AG04450 (cell line): ENCODE results near the gene FBXL17. TPM values are rescaled to one million over a fixed set of nuclear protein-coding genes. Genes with fewer than 3 reads are reported as not detected.

Experiments
- CTCF ChIA-PET: fragments of 300-600, 350-600 bp; formaldehyde crosslinking; extraction: SDS; loops from one replicate; lab custom pipeline; 2022; ENCODE audit warnings: antibody characterized with exemption, inconsistent platforms; lab: Charles Lee
- POLR2A ChIA-PET: fragments of 350-600 bp; formaldehyde crosslinking; extraction: SDS; loops from one replicate; lab custom pipeline; 2021; ENCODE audit warnings: antibody characterized with exemption, inconsistent platforms; lab: Yijun Ruan, JAX
- DNase-seq: peaks from one replicate; pipeline ENCODE4 v3.0.0-alpha.2; 2011; ENCODE audit warnings: low read depth, low spot score
- H3K27ac ChIP-seq: one replicate; pipeline ENCODE4 v1.5.1; 2012; ENCODE audit warnings: low read depth, low read length, control low read depth
- H3K27me3 ChIP-seq: one replicate; pipeline ENCODE4 v1.6.0; 2012; ENCODE audit warnings: low read length; ENCODE audit not compliant: control insufficient read depth, insufficient read depth
- H3K4me3 ChIP-seq: 2 replicates; pipeline ENCODE4 v1.5.1; 2011; ENCODE audit warnings: mild to moderate bottlenecking, low read depth, low read length, control low read depth
- H3K9me3 ChIP-seq: 2 replicates; pipeline ENCODE4 v1.5.1; 2012; ENCODE audit warnings: low read length; ENCODE audit not compliant: control insufficient read depth, insufficient read depth
- polyA plus RNA-seq: library from polyadenylated mRNA; depleted of rRNA; stranded (reverse); fragments of >200 nt; gene quantifications from 2 replicates; pipeline ENCODE4 v1.2.3, GENCODE V29; 2011
- TF ChIP-seq, protein P1 (sequence below): IDR thresholded peaks from 2 replicates; pipeline ENCODE4 v1.5.1; 2011; ENCODE audit warnings: low read depth, low read length, control low read depth, inconsistent platforms

The FBXL17 gene
- polyA plus RNA-seq, 1 experiment: 9.4 TPM

DNA sequence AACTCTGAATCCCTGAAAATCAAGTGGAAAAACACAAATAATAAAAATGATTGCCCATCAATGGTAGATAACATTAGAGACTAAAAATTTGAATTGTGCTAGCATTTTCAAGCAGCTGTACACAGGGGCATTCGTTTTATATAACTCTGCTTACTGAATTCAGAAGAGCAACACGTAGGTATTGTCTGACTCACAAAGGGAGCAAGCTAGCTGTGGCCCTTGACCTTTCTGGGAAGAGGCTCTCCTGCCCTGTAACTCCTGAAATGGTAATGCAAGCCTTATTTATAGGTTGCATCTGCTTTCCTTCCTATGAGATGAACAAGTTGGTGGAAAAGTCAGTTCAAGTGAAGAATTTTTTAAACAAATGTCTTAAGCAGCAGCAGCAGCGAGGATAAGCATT lies 492.5 kb downstream of the FBXL17 start:
- ChIA-PET CTCF (no interaction called here), POLR2A (no interaction called here)
- TF ChIP-seq, protein P1, sequence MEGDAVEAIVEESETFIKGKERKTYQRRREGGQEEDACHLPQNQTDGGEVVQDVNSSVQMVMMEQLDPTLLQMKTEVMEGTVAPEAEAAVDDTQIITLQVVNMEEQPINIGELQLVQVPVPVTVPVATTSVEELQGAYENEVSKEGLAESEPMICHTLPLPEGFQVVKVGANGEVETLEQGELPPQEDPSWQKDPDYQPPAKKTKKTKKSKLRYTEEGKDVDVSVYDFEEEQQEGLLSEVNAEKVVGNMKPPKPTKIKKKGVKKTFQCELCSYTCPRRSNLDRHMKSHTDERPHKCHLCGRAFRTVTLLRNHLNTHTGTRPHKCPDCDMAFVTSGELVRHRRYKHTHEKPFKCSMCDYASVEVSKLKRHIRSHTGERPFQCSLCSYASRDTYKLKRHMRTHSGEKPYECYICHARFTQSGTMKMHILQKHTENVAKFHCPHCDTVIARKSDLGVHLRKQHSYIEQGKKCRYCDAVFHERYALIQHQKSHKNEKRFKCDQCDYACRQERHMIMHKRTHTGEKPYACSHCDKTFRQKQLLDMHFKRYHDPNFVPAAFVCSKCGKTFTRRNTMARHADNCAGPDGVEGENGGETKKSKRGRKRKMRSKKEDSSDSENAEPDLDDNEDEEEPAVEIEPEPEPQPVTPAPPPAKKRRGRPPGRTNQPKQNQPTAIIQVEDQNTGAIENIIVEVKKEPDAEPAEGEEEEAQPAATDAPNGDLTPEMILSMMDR: no peak
- Histone ChIP-seq H3K9me3 (no peaks in the 10 kb centered on the region), H3K4me3 (no peak overlapping the region), H3K27ac (no peak overlapping the region), H3K27me3 (no peaks in the 10 kb centered on the region)
- no peak for DNase-seq

DNA sequence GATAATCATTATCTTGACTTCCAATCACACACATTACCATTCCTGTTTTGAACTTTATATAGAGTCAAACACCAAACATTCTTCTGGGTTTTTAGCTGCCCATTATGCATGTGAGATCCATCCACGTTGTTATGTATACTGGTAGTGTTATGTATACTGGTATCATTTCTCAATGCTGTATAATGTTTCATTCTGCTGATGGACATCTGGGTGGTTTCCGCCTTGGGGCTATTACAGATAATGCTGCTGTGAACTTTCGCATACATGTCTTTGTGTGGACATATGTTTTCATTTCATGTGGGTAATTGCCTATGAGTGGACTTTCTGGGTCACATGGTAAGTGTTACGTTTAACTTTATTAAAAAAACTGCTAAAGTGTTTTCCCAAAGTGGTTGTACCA lies 493.4 kb downstream of the FBXL17 start:
- Histone ChIP-seq H3K4me3 (no peak overlapping the region), H3K27ac (no peak overlapping the region), H3K9me3 (no peaks in the 10 kb centered on the region), H3K27me3 (no peaks in the 10 kb centered on the region)
- TF ChIP-seq, protein P1: no peak
- CTCF ChIA-PET: no interaction called here
- no peak for DNase-seq
- POLR2A ChIA-PET: no interaction called here

DNA sequence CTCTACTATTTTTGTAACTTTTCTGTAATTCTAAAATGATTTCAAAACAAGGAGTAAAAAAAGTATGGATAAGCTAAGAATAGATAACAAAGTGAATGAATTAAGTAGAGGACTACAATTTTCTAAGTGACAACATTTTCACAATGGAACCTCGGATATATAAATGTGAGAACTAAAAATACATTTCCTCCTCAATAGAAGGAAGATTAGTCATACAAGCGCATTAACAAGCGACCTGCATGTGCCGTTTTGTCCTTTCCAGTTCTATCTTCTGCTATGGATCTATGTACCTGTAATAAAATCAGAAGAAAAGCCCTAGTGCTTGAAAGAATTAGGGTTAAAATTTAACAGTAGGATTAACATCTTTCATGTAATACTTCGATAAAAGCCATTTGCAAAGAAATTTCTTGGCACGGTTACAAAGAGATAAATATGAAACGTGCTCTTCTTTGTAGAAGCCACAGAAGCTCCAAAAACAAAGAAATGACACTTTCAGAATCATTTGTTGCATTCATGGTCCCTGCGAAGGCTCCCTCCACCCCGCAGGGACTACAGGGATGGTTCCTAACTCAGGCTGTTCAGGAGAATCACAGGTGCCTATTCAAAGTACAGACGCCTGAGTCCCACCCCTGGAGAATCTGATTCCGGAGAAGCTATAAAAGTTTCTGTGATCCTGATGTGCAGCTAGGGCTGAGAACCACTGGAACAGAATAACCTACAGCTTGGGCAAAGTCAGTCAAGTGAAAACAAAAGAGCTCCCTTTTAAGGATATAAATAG lies 494.5 kb downstream of the FBXL17 start:
- ChIA-PET POLR2A (no interaction called here), CTCF (no interaction called here)

DNA sequence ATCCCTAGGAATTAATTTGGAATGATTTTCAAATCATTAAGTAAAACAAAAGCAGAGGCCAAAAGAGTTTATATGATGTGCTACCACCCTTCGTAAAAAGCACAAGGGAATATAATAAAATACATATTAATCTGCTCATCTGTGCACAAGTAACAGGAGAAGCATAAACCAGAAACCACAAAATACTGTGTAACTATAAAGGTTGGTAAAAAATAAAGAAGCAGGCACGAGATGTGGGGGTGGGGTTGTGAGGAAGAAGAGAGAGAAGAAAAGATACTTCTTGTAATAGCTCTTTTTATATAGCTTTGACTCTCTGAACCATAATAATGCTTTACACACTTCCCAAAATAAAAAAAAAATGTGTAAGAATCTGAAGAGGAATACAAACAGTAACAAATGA lies 496.3 kb downstream of the FBXL17 start:
- DNase-seq: no peak
- H3K9me3 ChIP-seq: no peaks in the 10 kb centered on the region
- TF ChIP-seq, protein P1: no peak
- no peaks in the 10 kb centered on the region for H3K27me3 ChIP-seq
- ChIA-PET POLR2A (no interaction called here), CTCF (interaction anchor here (0.6 to 1.2 kb wide), 4 partner anchors 10 to 1208 kb away, joined by 3 to 4 read pairs (median 3); no protein-coding TSS in a partner anchor)
- H3K27ac ChIP-seq: no peak overlapping the region
- H3K4me3 ChIP-seq: no peak overlapping the region

More for the DNA sequence above, 494.5 kb downstream of the FBXL17 start:
- no peaks in the 10 kb centered on the region for H3K9me3 ChIP-seq
- no peaks in the 10 kb centered on the region for H3K27me3 ChIP-seq
- no peak for DNase-seq
- H3K4me3 ChIP-seq: no peak overlapping the region
- TF ChIP-seq, protein P1: no peak
- H3K27ac ChIP-seq: no peak overlapping the region

DNA sequence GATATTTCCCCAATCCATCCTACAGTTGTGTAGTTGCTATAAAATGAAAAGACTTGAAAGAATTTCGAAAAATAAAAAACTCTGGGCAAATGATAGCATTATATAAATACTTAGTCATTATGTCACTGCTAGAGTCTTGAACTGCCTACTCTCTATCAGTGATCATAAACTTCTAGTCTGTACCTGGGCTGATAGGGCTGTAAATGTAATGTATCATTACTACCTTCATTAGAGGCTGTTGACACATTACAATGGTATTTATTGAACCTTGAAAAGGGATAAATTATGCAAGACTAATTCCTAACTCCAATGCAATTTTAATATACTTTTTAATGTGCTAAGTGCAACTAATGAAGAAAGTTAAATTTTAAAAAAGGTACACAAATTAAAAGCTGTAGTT lies 497.0 kb downstream of the FBXL17 start:
- Histone ChIP-seq H3K27me3 (no peaks in the 10 kb centered on the region), H3K27ac (no peak overlapping the region), H3K4me3 (no peak overlapping the region), H3K9me3 (no peaks in the 10 kb centered on the region)
- POLR2A ChIA-PET: no interaction called here
- DNase-seq: no peak
- CTCF ChIA-PET: interaction anchor here (0.6 kb wide), 2 partner anchors 10 to 21 kb away, joined by 3 read pairs; no protein-coding TSS in a partner anchor
- TF ChIP-seq, protein P1: no peak
